Transverse colon (tissue), 4 donors: Measurements from ENCODE around the gene HBZ.

Experiments
- POLR2AphosphoS5 ChIP-seq, 3 donors: sonication (generic); formaldehyde crosslinking; IDR thresholded peaks; one replicate each; pipeline ENCODE4 v1.6.1; 2016; ENCODE audit warnings: antibody characterized with exemption in 3 of 3
- TF ChIP-seq, protein P1 (sequence below), 5 experiments: fragments of 200-600 bp in 3 of 5; fragments of 450-650 bp in 2 of 5; sonication (generic) in 3 of 5; IDR thresholded peaks; 1 replicate in 2 of 5; 2 replicates in 3 of 5; pipeline ENCODE4 v1.5.1; 2016 to 2017; ENCODE audit warnings: antibody characterized with exemption in 5 of 5, inconsistent platforms in 3 of 5, mild to moderate bottlenecking in 2 of 5, moderate library complexity in 1 of 5

DNA sequence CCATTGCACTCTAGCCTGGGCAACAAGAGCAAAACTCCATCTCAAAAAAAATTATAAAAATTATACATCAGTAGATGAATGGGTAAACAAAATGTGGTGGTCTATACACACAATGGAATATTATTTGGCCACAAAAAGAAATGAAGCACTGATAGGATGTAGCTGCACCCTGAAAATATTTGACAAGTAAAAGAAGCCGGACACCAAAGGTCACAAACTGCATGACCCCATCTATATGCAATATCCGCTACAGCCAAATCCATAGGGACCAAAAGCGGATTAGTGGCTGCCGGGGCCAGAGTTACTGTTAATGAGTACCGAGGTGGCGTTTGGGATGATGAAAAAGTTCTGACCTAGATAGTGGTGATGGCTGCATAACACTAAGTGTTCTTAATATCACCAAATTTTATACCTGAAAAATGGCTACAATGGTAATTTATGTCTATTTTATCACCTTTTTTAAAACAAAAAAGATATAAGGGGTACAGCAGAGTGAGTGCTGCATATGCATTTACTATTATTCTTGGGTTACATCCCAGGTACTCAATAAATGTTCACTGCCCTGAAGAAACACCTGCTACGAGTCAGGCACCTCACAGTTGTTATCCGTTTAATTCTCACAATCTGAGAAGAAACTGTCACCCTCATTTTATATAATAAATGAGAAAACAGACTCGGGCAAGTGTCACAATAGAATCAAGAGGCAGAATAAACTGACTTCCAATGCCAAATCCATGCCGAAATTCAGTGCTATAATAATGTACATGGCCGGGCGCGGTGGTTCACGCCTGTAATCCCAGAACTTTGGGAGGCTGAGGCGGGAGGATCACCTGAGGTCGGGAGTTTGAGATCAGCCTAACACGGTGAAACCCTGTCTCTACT lies 27.0 kb downstream of the HBZ start:
- TF ChIP-seq, protein P1, sequence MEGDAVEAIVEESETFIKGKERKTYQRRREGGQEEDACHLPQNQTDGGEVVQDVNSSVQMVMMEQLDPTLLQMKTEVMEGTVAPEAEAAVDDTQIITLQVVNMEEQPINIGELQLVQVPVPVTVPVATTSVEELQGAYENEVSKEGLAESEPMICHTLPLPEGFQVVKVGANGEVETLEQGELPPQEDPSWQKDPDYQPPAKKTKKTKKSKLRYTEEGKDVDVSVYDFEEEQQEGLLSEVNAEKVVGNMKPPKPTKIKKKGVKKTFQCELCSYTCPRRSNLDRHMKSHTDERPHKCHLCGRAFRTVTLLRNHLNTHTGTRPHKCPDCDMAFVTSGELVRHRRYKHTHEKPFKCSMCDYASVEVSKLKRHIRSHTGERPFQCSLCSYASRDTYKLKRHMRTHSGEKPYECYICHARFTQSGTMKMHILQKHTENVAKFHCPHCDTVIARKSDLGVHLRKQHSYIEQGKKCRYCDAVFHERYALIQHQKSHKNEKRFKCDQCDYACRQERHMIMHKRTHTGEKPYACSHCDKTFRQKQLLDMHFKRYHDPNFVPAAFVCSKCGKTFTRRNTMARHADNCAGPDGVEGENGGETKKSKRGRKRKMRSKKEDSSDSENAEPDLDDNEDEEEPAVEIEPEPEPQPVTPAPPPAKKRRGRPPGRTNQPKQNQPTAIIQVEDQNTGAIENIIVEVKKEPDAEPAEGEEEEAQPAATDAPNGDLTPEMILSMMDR (IDR thresholded peaks at IDR 0.05) = no peak
- no peak for TF ChIP-seq POLR2AphosphoS5 (IDR thresholded peaks at IDR 0.05)
